GM21786 (cell line): ENCODE results near the gene OR56B4.
"Not testable (repeated sequence)": the region's sequence is repeated elsewhere in the genome, so short reads cannot be mapped to it uniquely, and the experiment has no call there.

ENCODE experiments used
- ATAC-seq: cut with Tn5 transposase; IDR thresholded peaks from one replicate; pipeline ENCODE4 v1.9.1; 2021; ENCODE audit not compliant: unreplicated experiment

OR56B4 gene

DNA sequence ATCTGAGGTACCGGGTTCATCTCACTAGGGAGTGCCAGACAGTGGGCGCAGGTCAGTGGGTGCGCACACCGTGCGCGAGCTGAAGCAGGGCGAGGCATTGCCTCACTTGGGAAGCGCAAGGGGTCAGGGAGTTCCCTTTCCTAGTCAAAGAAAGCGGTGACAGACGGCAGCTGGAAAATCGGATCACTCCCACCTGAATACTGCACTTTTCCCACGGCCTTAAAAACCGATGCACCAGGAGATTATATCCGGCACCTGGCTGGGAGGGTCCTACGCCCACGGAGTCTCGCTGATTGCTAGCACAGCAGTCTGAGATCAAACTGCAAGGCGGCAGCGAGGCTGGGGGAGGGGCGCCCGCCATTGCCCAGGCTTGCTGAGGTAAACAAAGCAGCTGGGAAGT, 36.3 kb downstream of the OR56B4 start:
- not testable (repeated sequence) for ATAC-seq

- no peak for ATAC-seq
These were observed 43.6 kb downstream of the OR56B4 start for GRCh38 chr11:6151117-6151516.

DNA sequence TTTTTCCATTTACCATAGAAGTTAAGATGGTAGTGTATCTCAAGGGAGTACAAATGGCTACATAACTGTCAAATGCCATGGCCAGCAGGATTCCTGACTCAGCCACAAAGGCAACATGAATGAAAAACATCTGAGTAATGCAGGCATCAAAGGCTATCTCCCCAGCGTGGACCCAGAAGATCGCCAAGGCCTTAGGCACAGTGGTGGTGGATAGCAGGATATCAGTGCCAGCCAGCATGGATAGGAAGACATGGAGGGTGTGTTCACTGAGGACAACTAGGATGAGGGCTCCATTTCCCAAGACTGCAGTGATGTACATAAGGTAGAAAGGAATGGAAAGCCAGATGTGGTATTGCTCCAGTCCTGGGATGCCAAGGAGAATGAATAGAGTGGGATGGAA, 44.6 kb downstream of the OR56B4 start:
- no peak for ATAC-seq

GRCh38 chr11:6156628-6157359, 49.3 kb downstream of the OR56B4 start:
- ATAC-seq = no peak
